22Rv1 (cell line): ENCODE results near the gene RHAG.

Experiments used
- CTCF ChIP-seq: fragments of 450-650 bp; IDR thresholded peaks from 2 replicates; pipeline ENCODE4 v1.5.1; 2017; ENCODE audit warnings: mild to moderate bottlenecking
- ZFX ChIP-seq: fragments of 450-650 bp; IDR thresholded peaks from 2 replicates; pipeline ENCODE4 v1.6.1; 2017; ENCODE audit warnings: antibody characterized with exemption, borderline replicate concordance

- no peak for TF ChIP-seq CTCF
- no peak for TF ChIP-seq ZFX
These were observed at the start of gene RHAG for GRCh38 chr6:49636713-49637349.
